Measurements from ENCODE around the gene SKAP1.

DNA sequence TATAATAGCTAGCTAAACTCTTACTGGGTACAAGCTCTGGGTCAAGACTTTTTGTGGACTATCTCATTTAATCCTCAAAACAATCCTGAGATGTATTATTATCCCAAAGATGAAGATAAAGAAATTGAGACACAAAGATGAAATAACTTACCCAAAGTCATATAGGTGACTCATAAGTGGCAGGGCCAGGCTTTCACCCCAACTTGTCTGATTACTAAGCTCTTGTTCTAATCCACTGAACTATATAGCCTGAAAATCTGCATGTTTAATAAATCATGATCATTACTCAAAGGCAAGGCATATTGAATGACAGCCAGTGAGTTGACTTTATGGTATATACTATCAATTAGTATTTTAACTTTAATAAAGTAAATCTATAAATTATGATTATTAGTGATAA, 77.4 kb downstream of the SKAP1 start:
- TF ChIP-seq, protein P1, sequence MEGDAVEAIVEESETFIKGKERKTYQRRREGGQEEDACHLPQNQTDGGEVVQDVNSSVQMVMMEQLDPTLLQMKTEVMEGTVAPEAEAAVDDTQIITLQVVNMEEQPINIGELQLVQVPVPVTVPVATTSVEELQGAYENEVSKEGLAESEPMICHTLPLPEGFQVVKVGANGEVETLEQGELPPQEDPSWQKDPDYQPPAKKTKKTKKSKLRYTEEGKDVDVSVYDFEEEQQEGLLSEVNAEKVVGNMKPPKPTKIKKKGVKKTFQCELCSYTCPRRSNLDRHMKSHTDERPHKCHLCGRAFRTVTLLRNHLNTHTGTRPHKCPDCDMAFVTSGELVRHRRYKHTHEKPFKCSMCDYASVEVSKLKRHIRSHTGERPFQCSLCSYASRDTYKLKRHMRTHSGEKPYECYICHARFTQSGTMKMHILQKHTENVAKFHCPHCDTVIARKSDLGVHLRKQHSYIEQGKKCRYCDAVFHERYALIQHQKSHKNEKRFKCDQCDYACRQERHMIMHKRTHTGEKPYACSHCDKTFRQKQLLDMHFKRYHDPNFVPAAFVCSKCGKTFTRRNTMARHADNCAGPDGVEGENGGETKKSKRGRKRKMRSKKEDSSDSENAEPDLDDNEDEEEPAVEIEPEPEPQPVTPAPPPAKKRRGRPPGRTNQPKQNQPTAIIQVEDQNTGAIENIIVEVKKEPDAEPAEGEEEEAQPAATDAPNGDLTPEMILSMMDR (conservative IDR thresholded peaks at IDR 0.05; ENCODE audit: low read length) = no peak
- TF ChIP-seq EZH2phosphoT487 (IDR thresholded peaks at IDR 0.05; ENCODE audit: borderline replicate concordance) = no peak
